Measurements from ENCODE around the gene MARCHF7. TPM values are rescaled to one million over a fixed set of nuclear protein-coding genes. Genes with fewer than 3 reads are reported as not detected.
"Not testable (repeated sequence)": the region's sequence is repeated elsewhere in the genome, so short reads cannot be mapped to it uniquely, and the experiment has no call there.

Gene MARCHF7
- total RNA-seq, 2 donors from 2014 or later: 36.6 to 36.9 TPM

- no peak for TF ChIP-seq CTCF (IDR thresholded peaks at IDR 0.05)
- TF ChIP-seq POLR2A (IDR thresholded peaks at IDR 0.05): no peak
- Histone ChIP-seq H3K36me3 (replicated peaks in 1 of 2; ENCODE audit: insufficient read depth in 1 of 2, low read depth in 2 of 2) (peaks cover 0 to 6% of the 10 kb centered on the region in 2 donors), H3K9me3 (no peaks in the 10 kb centered on the region), H3K27ac (no peak overlapping the region), H3K4me3 (no peak overlapping the region), H3K4me1 (no peaks in the 10 kb centered on the region), H3K27me3 (no peaks in the 10 kb centered on the region)
- intact Hi-C loops (cut with DNase I): no loop called here
- no peak for DNase-seq
- ATAC-seq: no peak
- 90 to 100% methylated on average over 4 to 15 of the region's 15 CpGs for WGBS, 2 donors
These were observed 26.4 kb downstream of the MARCHF7 start for GRCh38 chr2:159738509-159739390.

GRCh38 chr2:159742846-159743245 is 30.5 kb downstream of the MARCHF7 start:
- DNase-seq (no peak), ATAC-seq (no peak)
- H3K4me3 ChIP-seq: no peak overlapping the region
- TF ChIP-seq POLR2A (IDR thresholded peaks at IDR 0.05): no peak
- no peak for TF ChIP-seq CTCF (IDR thresholded peaks at IDR 0.05)
- H3K9me3 ChIP-seq: no peaks in the 10 kb centered on the region
- H3K27me3 ChIP-seq: no peaks in the 10 kb centered on the region
- no peak overlapping the region for H3K27ac ChIP-seq
- intact Hi-C loops (cut with DNase I): no loop called here
- H3K36me3 ChIP-seq (replicated peaks in 1 of 2; ENCODE audit: insufficient read depth in 1 of 2, low read depth in 2 of 2): peaks cover 3 to 13% of the 10 kb centered on the region in 2 donors
- H3K4me1 ChIP-seq: no peaks in the 10 kb centered on the region
- WGBS, 2 donors: 94% methylated on average over 6 of the region's 6 CpGs

- Histone ChIP-seq H3K4me1 (no peaks in the 10 kb centered on the region), H3K4me3 (no peak overlapping the region), H3K9me3 (no peaks in the 10 kb centered on the region), H3K27ac (peak overlapping the region in 1 of 4 donors; percentile 47), H3K36me3 (replicated peaks in 1 of 2; ENCODE audit: insufficient read depth in 1 of 2, low read depth in 2 of 2) (peaks cover 14 to 18% of the 10 kb centered on the region in 2 donors), H3K27me3 (no peaks in the 10 kb centered on the region)
- DNase-seq (no peak), ATAC-seq (no peak)
- WGBS, 2 donors: 48 to 54% methylated on average over 3 of the region's 3 CpGs
- TF ChIP-seq CTCF (IDR thresholded peaks at IDR 0.05) (no peak), POLR2A (IDR thresholded peaks at IDR 0.05) (no peak)
- intact Hi-C loops (cut with DNase I): no loop called here
These were observed 32.1 kb downstream of the MARCHF7 start for GRCh38 chr2:159744363-159744762.

GRCh38 chr2:159745237-159745636 is 32.9 kb downstream of the MARCHF7 start:
- WGBS, 2 donors: 93 to 97% methylated on average over 11 of the region's 11 CpGs
- ATAC-seq; DNase-seq; H3K9me3 ChIP-seq; H3K4me3 ChIP-seq; H3K27me3 ChIP-seq; H3K4me1 ChIP-seq; intact Hi-C loops (cut with DNase I): not testable (repeated sequence)
- peak overlapping the region in 1 of 4 donors; percentile 2 for H3K27ac ChIP-seq
- peaks cover 14 to 18% of the 10 kb centered on the region in 2 donors for H3K36me3 ChIP-seq (replicated peaks in 1 of 2; ENCODE audit: insufficient read depth in 1 of 2, low read depth in 2 of 2)

- ATAC-seq (no peak), DNase-seq (no peak)
- WGBS, 2 donors: 91 to 96% methylated on average over 9 of the region's 9 CpGs
- intact Hi-C loops (cut with DNase I): no loop called here
- no peak for TF ChIP-seq POLR2A (IDR thresholded peaks at IDR 0.05)
- peaks cover 14 to 18% of the 10 kb centered on the region in 2 donors for H3K36me3 ChIP-seq (replicated peaks in 1 of 2; ENCODE audit: insufficient read depth in 1 of 2, low read depth in 2 of 2)
- no peak overlapping the region for H3K4me3 ChIP-seq
- H3K4me1 ChIP-seq: no peaks in the 10 kb centered on the region
- no peaks in the 10 kb centered on the region for H3K27me3 ChIP-seq
- H3K27ac ChIP-seq: no peak overlapping the region
- H3K9me3 ChIP-seq: no peaks in the 10 kb centered on the region
These were observed 35.8 kb downstream of the MARCHF7 start for GRCh38 chr2:159748089-159748488.
